GM18517 (cell line): ENCODE results near the gene EIF3I.

Experiments used
- ATAC-seq: cut with Tn5 transposase; IDR thresholded peaks from one replicate; pipeline ENCODE4 v1.9.1; 2021; ENCODE audit warnings: mild to moderate bottlenecking, moderate library complexity; ENCODE audit not compliant: unreplicated experiment

Gene EIF3I

DNA sequence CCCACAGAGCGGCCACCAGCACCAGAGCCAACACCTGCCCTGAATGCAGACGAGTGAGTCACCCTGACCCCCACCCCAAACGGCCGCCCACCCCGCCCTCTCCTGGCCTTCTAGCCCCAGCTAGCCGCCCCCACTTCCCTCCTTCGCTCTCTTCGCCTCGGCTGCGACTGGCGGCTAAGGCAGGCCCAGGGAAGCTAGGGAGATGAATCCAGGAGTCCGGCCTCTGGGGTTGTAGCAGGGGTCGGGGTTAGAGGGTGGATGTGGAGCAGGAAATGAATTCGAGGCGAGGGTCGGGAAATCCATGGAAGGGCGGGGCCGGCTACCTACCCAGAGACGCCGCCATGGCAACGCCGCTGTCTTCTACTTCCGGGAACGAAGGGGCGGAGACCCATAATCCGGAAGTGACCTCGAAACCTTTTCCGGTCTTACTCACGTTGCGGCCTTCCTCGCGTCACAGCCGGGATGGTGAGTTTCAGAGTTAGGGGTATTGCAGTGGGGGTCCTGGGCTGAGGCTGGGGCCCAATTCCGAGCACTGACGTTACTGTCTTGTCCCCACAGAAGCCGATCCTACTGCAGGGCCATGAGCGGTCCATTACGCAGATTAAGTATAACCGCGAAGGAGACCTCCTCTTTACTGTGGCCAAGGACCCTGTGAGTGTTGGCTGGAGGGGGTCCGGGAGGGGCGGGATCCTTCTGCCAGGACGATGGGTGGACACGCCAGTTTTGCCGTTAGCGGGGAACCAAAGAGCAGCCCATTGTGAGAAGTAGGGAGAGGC is at the start of gene EIF3I, which contains the start of gene TMEM234:
Gene EIF3I, plus strand, starts transcription at position 428 of the 776 bp plus-strand sequence. Its CDS starts 35 bp downstream, at position 463.
Gene TMEM234, minus strand, starts transcription at position 374 of the 776 bp plus-strand sequence. Its CDS starts 31 bp downstream, at position 343.
- peak; percentile 82 for ATAC-seq

DNA sequence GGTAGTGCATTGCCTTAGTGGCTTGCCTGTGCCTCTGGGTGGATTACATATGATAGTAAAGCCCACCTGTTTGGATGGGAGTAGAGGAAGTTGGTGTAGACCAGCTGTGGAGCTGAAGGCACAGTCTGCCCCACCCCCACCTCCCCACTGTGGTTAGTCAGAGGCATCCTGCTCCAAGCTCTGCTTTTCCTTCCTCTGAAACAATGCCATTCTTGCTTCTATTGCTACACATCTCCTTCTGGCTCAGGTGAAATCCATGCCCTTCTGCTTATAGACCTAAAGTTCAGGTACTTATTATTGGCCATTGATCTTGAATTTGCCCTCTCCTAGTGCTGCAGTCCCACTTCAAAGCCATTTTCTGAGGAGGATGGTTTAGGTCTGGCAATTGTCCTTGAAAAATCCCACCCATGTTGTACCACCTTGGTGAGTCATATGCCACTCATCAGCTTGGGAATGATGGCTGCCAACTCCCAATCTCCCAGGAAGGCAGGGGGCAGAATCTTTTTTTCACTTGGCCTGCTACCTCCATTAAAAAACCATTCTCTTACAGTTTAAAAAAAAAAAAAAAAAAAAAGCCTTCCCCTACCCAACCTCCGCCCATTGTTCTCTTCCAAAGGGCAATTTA is 49.5 kb upstream of the EIF3I start:
- no peak for ATAC-seq

DNA sequence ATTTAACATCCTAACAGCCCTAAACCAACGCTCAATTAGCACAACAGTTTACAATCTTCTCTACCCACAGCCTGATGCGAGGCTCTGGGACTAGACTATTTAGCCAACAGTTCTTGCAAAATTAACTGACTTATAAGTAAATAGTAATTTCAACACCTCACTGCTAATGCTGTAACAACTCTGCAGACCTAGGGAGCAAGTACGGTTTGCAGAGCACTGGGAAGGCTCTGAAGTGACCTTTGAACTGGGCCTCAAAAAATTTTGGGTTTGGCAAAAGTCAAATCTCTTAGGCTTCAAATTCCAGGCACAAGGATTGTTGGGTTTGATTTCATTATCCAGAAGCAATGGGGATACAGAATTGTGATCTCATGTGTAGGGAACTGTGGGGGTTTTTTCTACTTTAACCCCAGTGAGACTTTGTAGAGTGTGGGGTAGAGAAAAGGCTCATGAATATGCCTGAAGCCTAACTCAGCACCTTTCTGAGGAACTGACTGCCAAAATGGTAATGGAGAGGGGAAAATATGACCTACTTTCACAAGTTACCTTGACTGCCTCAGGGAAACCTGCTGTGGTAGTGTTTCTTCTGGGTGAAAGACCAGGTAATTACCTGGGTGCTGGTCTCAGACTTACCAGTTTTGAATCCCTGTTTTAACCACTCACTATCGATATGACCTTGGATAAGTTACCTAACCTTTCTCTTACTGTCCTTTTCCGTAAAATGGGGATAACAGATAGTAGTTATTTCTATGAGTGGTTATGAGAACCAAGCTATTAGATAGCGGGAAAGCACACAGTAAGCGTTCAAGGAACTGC is 43.6 kb upstream of the EIF3I start:
- no peak for ATAC-seq

DNA sequence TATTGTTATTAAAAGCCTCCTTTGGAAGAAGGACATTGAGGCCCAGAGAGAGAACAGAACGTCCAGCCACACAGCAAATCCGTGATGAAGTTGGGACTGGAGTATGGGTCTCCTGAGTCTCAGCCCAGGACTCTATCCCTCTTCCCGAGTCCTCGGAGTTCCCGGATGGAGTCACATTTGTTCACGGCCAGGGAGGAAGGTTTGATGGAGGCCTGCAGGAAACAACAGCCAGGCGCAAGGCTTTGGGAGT is 43.1 kb upstream of the EIF3I start:
- ATAC-seq = no peak

DNA sequence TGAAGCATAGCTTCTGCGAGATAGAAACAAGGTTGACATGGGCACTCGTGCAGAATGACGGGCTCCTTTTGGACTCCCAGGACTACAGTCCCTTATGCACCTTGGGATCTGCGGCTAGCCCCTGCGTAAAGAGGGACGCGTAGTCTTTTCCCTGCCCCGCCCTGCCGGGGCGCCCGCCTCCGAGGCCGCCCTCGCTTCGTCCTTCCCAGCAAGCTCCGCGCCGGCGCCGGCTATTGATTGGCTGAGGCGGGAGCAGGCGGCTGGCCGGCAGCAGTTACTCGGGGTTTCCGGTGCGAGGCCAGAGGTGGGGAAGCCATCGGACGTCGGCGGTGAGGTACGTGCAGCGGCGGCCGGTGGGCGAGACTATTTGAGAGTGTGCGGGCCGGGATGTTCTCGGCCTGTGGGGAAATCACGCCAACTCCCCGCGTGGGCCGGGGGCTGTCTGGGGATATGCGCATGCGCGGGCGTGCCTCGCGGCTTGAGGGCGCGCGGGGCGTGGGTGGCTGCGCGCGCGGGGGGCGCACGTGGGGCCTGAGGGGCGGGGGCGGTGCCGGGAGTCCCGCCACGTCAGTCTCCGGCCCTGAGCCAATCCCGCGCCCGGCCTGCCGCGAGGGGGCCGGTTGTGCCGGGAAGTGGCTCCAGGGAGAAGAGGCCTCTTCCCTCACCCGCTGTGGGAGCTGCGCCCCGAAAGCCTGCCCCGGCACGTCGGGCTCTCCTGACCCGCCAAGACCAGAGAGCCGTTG is 42.6 kb upstream of the EIF3I start, which contains the start of gene TXLNA:
Gene TXLNA, plus strand, starts transcription at position 233 of the 743 bp plus-strand sequence. CDS start 671 bp downstream, outside the sequence.
- peak; percentile 68 for ATAC-seq

DNA sequence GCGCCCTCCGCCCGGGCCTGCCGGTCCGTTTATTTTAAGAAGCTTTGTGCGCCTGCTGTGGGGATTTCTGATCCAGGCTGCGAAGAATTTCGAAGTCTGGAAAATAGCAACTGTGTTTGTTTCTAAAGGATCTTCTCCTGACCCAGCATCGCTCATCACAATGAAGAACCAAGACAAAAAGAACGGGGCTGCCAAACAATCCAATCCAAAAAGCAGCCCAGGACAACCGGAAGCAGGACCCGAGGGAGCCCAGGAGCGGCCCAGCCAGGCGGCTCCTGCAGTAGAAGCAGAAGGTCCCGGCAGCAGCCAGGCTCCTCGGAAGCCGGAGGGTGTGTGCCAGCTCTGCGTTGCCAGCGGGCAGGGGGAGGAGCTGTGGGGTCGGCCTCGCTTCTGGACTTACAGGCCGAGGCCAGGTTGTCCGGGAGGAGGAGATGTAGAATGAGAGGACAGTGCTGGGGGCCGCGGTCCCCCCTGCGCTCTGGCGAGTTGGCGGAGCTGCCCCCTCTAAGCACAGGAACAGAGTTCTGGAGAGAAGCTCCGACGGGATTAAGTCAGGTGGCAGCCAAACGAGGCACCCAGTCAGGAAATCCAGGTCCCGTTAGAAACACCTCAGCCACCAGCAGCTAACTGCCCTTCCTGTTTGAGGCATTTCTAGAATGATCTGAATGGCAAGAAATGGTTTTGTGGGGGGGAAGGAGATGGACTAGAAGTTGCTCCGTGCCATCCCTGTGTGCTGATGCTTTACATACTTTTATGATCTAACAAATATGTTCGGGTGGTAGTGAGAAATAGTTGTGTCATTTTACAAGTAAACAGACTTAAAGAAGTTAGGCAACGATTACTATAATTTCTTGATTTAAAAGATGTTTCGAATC is 41.8 kb upstream of the EIF3I start:
- peak; percentile 24 for ATAC-seq

DNA sequence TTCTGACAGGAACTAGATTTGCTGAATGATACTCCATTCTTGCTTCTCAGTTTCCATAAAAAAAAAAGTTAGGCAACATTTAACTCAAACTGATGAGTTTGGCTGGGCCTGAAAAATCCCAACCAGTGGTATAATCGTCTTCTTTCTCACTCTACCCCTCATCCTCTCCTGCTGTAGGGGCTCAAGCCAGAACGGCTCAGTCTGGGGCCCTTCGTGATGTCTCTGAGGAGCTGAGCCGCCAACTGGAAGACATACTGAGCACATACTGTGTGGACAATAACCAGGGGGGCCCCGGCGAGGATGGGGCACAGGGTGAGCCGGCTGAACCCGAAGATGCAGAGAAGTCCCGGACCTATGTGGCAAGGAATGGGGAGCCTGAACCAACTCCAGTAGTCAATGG is 41.1 kb upstream of the EIF3I start:
- ATAC-seq = no peak

DNA sequence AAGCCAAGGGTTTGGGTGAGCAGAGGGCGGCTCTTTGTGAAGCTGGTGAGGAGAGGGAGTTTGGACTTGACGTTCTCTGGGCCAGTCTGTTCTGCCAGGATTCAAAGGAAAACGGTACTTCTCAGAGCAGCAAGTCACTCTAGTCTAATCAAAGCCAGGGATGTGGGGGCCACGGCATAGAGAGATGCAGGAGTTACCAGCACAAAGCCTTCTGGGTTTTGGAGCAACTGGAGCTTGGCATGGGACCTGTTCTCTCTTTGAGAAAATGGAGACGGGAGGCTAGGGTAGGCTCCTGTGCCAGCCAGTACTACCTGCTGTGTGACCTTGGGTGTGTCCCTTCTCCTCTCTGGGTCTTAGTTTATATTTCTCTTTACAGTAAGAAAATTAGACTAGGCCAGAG is 40.6 kb upstream of the EIF3I start:
- no peak for ATAC-seq

DNA sequence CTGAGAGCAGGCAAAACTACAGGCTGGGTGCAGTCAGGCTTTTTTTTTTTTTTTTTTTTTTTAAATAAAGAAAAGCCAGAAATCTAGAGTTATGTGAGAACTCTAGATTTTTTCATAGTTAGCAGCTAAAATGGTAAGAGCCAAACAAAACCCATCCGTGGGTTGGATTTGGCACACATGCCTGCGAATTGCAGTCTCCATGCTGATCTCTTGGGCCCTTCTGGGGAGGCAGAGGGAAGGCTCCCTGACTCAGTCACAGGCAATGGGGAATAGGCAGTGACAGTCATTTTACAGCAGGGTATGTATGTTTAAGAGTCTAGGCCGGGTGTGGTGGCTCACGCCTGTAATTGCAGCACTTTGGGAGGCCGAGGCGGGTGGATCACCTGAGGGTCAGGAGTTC is 40.1 kb upstream of the EIF3I start:
- no peak for ATAC-seq

DNA sequence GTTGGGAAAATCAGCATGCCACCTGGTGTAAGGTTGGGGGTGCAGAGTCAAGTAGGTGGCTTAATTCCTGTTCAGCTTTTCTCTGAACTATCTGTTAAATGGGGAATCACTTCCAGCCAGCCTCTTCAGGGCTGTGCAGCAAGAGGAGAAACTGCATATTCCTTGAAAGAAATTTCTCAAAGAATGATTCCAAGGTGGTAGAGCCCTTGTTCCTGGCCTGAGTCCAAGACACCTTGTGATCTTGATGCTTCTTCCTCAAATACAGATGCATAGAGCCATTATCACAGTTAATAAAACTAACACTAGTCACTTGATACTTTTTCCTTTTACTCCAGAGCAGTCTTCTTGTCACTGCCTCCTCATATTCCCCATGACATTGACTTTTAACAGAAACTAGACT is 37.6 kb upstream of the EIF3I start:
- no peak for ATAC-seq

DNA sequence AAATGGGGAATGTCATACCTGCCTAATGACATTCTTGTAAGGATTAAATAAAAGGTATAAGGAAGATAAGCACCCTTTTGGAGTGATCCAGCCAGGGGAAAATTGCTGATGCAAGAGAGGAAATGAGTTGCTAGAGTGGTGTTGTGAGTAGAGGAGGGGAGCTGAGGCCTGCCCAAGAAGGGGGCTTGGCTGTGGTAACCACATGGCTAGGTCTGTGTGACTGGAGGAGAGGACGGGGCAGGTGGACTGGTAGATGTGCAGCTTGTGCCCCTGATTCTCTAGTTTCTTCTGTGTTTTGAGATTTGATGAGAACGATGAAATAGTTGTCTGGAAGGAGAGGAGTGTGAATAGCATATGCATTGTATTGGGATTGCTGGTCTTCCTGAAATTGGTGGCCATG is 36.1 kb upstream of the EIF3I start:
- ATAC-seq = no peak

DNA sequence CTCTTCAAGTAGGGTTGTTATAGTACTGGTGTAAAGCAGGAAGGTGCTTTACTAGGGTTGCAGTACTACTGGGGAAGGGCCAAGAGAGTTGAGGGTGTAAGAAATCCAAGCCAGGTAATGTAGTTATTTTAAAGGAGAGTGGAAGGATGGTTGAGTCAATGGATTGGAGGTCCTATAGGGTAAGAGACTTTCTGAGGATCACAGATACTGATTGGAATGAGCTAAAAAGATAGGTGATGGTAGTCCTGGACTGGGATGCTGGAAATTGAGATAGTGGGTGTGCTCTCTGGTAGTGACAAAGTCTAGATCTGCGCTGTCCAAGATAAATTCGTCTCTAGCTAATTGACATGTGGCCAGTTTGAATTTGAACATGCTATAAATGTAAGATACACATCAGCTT is 35.7 kb upstream of the EIF3I start:
- no peak for ATAC-seq

DNA sequence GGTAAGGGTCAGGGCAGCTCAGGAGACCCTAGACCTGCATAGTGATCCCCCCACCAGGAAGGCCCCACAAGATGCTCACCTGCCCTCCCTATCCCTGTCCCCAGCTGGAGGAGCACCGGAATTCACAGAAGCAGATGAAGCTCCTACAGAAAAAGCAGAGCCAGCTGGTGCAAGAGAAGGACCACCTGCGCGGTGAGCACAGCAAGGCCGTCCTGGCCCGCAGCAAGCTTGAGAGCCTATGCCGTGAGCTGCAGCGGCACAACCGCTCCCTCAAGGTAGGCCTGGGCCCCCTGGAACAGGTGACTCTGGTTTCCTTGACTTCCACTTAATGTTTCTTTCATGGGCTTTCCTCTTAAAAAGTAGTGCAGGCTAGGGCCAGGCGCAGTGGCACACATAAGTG is 34.4 kb upstream of the EIF3I start:
- ATAC-seq = no peak

DNA sequence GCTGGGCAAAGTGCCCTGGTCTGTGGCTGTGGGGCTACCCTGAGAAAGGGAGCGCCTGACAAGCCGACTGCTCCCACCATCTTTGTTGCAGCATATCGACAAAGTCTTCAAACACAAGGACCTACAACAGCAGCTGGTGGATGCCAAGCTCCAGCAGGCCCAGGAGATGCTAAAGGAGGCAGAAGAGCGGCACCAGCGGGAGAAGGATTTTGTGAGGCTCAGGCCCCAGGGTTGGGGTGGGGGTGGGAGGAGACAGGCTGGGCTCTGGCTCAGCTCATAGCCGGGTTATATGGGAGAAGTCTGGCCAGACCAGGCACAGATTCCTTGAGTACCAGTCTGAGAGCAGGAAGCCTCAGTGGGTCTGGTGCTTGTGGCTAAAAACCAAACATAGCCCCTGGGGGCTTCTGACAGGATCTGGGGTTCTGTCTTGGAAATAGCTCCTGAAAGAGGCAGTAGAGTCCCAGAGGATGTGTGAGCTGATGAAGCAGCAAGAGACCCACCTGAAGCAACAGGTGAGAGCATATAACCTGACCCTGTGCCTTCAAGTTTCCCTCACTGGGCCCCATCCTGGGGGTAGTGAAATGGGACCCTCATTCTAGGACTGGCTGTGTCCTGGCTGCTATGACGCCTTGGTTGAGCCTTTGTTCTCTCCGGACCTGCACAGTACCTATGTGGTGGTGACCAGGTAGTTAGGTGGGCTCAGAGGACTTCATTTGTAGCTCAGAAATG is 29.8 kb upstream of the EIF3I start:
- ATAC-seq = no peak

DNA sequence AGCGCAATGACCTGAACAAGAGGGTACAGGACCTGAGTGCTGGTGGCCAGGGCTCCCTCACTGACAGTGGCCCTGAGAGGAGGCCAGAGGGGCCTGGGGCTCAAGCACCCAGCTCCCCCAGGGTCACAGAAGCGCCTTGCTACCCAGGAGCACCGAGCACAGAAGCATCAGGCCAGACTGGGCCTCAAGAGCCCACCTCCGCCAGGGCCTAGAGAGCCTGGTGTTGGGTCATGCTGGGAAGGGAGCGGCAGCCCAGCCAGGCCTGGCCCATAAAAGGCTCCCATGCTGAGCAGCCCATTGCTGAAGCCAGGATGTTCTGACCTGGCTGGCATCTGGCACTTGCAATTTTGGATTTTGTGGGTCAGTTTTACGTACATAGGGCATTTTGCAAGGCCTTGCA is 27.2 kb upstream of the EIF3I start:
- ATAC-seq = no peak

DNA sequence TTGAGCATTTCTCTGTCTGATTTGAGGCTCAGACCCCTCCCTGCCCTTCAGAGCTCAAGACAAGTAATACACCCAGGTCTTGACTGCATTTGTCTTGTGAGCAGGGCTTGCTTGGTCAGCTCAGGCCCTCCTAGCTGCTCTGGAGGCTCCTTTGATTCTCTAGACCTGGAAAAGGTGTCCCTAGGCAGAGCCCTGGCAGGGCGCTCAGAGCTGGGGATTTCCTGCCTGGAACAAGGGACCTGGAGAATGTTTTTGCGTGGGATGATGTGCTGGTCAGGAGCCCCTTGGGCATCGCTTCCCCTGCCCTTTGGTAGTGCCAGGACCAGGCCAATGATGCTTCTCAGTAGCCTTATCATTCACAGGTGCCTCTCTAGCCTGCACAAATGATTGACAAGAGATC is 26.7 kb upstream of the EIF3I start:
- no peak for ATAC-seq

DNA sequence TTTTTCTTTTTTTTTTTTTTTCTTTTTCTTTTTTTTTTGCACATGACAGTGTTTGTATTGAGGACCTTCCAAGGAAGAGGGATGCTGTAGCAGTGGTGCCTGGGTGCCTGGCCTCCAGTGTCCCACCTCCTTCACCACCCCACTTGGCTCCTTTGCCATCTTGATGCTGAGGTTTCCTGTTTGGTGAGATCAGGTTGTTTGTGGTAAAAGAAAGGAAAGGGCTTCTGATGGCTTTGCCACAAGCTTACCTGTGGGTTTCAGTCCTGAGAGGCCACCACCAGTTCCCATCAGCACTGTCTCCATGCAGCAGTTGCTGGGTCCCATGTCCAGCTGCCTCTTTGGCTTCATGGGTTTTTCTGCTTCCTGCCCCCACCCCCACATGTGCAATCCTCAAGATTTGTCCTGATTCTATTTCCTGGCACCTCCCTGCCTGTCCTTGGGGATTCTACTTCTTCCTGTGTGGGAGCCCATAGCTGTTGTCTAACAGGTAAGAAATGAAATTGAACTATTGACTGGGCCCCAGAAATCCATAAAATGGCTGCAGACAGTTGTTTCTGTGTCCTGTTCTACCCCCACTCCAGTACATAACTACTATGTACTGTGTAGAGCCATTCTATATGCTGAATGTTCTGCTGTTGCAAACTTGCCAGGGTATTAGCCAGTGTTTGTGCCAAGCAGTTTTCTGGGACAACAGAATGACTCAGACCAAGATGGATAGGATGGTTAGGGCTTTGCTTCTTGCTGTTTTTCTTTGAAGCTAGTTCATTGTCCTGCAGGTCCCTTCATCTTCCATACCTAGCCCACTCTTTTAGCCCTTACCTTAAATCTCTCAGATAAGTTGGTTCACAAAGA is 26.0 kb upstream of the EIF3I start:
- no peak for ATAC-seq

DNA sequence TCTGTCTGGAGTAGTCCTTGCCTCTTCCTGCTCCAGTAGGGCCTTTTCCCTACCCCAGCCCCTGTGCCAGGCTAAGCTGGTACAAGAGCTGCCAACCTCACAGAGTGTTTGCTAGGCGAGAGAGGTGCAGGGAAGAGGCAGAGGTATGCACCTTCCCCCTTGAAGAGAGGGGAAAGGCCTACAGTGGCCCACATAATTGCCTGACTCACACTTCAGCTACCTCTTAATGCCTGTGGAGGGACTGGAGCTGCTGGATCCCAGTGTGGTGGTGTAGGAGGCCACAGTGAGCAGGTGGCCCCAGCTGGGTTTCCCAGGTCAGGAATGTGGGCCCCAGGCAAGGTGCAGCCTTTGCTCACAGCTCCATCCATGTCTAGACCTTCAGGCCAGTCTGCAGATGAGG is 25.1 kb upstream of the EIF3I start:
- no peak for ATAC-seq

DNA sequence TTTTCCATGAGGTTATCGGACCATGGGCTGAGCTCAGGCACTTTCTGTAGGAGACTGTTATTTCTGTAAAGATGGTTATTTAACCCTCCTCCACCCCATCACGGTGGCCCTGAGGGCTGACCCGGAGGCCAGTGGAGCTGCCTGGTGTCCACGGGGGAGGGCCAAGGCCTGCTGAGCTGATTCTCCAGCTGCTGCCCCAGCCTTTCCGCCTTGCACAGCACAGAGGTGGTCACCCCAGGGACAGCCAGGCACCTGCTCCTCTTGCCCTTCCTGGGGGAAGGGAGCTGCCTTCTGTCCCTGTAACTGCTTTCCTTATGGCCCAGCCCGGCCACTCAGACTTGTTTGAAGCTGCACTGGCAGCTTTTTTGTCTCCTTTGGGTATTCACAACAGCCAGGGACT is 24.4 kb upstream of the EIF3I start:
- no peak for ATAC-seq
